HG03108 (cell line): ENCODE data around the gene MTG1.
"Not testable (repeated sequence)": the region's sequence is repeated elsewhere in the genome, so short reads cannot be mapped to it uniquely, and the experiment has no call there.

Experiments
- ATAC-seq: cut with Tn5 transposase; IDR thresholded peaks from one replicate; pipeline ENCODE4 v1.9.1; 2021; ENCODE audit warnings: moderate library complexity; ENCODE audit not compliant: unreplicated experiment

MTG1 gene

DNA sequence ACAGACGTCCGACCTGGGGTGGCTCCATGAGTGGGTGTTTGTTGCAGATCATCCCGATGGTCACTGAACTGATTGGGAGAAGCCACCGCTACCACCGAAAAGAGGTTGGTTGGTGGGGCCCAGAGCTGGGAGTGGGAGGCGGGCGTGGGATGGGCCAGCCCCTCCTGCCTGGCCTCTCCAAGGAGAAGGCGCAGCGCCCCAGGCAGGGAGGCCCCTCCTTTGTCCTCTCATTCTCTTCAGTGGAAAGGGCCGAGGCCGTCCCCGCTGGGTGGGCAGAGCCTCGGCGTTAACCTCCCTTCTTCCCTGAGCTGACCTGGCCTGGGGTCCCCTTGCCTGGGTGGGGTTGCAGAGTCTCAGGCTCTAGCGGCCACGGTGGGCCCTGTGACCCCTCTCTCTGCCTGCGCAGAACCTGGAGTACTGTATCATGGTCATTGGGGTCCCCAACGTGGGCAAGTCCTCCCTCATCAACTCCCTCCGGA is 5.2 kb downstream of the MTG1 start:
- ATAC-seq: no peak

DNA sequence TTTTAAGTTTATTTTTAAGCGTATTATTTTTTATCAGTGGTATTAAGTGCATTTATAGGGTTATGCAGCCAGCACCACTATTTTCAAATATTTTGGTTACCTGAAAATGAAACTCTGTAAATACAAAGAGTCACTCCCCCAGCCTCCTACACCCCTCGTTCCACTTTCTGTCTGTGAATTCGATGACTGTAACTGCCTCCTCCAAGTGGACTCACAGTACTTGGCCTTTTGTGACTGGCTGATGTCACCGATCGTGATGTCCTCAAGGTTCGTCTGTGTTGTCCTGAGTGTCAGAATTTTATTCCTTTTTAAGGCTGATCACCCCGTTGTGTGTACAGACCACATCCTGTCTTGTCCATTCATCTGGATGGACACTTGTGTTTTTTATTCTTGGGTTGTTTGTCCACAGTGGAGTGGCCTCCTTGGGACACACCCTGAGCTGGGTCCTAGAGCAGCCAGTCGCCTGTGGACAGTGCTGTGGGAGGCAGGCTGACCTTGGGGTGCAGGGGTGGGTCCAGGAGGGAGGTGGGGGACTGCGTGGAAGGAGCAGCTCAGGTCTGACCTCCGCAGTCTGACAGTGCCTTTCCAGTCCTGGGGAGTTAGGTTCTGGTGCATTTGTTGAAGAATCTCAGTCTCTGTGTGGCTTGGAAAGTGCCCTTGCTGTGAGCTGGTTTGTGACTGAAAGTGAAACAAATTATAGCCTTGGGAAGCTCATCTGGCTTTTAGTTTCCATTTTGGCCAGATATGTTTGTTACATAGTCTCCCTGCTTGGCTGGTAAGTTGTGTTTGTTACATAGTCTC is 6.9 kb downstream of the MTG1 start:
- peak; percentile 75 for ATAC-seq

DNA sequence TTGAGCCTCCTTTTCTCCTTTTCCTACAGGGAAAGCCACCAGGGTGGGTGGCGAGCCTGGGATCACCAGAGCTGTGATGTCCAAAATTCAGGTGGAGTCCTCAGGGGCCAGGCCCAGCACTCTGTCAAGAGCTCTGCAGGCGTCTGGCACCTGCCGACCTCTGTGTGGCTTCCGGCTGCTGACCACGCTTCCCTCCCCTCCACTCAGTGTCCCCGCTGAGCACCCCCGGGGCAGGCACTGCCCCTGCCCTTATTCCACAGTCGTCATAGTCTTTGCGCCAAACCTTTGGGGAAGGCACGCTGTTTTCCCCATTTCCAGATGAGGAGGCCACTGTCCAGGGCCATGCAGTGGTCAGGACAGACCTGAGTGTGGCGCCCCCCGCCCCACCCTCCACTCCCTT is 7.5 kb downstream of the MTG1 start:
- ATAC-seq: no peak

DNA sequence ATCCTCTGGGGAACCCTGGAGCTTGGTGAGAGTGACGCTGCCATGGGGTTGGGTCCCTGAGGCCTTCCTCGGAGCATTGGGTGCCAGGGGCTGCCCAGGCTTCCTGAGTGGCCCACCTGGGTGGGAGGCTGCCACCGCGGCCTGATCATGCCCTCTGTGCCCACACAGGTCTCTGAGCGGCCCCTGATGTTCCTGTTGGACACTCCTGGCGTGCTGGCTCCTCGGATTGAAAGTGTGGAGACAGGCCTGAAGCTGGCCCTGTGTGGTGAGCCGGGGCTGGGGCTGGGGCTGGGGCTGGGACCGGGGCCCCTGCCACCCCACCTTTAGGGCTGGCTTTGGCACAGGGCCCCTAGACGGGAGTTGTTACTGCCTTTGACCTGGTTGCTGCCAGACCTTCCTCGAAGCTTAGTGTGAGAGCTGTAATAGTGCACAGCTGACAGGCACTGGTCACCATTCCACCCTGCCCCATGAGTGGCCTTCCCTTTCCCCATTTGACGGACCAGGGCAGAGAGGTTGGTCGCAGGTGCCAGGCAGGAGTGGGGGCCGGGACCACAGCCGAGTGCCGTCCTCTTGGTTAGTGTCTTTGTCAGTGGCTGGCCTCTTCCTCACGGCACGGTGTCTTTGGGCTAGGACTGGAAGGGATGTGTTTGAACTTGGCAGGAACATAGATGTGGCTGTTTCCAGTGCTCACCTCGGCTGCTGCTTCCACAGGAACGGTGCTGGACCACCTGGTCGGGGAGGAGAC is 8.2 kb downstream of the MTG1 start:
- no peak for ATAC-seq

DNA sequence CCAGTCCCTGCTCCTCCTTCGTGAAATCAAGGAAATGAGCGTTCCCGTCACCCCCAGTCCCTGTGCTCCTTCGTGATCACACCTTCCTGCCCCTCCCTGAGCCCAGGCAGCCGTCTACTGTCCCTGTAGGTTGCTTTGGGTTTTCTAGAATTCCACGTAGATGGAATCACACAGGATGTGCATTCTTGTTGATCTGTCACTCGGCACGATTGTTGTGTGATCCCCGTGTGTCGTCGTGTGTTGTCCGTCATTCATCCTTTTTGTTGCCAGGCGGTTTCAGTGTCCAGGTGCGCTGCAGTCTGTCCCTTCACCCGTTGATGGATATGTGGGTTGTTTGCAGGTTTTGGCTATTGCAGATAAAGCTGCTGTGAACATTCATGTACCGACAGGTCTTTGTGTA is 9.4 kb downstream of the MTG1 start:
- ATAC-seq: no peak

DNA sequence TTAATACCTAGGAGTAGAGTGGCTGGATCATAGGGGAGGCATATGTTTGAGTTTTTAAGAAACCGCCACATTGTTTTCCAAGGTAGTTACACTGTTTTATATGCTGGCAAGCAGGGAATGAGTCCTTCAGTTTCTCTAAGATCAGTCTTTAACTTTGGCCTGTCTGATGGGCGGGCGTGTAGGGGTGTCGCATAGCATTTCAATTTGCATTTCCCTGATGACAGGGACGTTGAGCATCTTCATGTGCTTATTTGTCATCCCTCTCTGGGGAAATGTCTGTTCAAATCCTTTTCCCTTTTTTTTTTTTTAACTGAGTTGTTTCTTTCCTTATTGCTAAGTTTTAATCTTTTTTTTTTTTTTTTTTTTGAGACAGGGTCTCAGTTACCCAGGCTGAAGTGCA is 9.8 kb downstream of the MTG1 start:
- no peak for ATAC-seq

DNA sequence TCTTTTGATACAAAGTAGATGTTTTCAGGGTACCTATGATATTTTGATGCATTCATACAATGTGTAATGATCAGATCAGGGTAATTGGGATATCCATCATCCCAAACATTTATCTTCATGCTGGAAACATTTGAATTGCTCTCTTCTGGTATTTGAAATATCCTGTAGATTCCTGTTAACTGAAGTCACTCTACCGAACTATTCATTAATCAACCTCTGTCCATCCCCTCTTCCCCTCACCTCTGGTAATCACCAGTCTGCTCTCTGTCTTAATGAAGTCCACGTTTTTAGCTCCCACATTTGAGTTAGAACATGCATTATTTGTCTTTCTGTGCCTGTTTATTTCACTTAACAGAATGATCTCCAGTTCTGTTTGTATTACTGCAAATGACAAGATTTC is 11.3 kb downstream of the MTG1 start:
- ATAC-seq: no peak

DNA sequence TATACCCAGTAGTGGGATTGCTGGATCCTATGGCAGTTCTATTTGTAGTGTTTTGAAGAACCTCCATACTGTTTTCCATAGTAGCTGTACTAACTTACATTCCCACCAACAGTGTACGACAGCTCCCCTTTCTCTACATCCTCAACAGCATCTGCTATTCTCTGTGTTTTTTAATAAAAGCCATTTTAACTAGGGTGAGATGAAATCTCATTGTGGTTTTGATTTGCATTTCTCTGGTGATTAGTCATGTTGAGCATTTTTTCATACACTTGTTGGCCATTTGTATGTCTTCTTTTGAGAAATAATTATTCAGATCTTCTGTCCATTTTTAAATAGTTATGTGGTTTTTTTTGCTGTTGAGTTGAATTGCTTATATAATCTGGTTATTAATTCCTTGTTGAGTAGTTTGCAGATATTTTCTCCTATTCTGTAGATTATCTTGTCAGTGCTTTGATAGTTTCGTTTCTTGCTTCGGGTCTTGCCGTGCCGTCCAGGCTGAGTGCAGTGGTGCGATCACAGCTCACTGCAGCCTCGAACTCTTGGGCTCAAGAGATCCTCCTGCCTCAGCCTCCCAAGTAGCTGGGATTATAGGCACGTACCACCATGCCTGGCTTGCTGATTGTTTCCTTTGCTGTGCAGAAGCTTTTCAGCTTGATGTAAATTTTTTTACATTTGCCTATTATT is 12.0 kb downstream of the MTG1 start:
- no peak for ATAC-seq

DNA sequence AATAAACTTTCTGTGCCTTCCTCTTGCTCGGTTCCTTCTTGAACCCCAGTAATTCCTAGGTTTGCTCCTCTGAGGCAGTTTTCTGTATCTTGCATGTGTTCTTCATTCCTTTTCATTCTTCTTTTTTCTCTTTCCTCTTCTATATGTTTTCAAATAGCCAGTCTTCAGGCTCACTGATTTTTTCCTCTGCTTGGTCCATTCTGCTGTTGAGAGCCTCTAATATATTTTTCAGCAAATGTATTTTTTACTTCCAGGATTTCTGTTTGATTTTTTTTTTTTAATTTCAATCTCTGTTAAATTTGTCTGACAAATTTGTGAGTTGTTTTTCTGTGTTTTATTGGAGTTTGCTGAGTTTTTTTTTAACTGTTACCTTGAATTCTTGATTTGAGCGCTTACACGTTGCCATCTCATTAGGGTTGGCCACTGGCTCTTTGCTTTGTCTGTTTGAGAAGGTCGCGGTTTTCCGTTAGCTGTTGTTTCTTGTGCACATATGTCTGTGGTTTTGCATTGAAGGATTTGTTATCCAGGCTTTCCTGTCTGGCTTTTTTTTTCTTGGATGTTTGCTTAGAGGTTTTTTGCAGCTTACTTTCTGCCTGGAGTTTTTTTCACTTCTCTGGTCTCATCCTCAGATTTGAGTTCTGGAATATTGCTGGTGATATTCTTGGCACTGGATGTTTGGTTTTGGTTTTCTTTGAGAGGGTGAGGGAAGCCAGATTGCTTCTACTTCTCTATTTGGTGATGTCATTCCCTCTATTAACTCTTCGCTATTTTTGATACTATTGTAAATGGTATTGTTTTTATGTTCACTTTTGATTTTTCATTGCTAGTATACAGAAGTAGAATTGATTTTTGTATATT is 17.8 kb downstream of the MTG1 start:
- no peak for ATAC-seq

DNA sequence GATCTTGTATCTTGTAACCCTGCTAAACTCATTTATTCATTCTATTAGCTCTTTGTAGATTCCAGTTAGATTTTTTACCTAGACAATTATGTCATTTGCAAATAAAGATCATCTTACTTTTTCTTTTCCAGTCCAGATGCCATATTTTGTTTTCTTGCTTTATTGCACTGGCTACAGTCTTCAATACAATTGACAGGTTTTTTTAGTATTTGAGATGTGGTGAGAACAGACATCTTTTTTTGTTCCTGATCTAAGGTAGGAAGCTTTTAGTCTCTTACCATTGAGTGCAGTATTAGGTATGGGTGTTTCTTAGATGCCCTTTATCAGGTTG is 18.4 kb downstream of the MTG1 start:
- no peak for ATAC-seq

DNA sequence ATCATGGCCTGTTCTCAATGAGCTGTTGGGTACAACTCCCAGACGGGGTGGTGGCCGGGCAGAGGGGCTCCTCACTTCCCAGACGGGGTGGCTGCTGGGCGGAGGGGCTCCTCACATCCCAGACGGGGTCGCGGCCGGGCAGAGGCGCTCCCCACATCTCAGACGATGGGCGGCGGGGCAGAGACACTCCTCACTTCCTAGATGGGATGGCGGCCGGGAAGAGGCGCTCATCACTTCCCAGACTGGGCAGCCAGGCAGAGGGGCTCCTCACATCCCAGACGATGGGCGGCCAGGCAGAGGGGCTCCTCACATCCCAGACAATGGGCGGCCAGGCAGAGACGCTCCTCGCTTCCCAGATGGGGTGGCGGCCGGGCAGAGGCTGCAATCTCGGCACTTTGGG is 20.4 kb downstream of the MTG1 start:
- not testable (repeated sequence) for ATAC-seq

DNA sequence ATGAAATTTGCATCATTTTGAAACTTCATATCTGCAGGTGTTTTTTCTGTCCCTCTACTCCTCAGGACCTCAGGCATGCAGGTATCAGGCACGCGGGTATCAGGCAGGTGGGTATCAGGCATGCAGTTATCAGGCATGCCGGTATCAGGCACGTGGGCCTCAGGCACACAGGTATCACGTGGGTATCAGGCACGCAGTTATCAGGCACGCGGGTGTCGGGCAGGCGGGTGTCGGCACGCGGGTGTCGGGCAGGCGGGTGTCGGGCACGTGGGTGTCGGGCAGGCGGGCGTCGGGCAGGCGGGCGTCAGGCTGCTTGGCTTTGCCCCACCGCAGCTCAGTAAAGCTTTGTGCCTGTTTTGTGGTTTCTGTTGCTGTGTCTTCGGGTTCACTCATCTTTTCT is 21.8 kb downstream of the MTG1 start:
- ATAC-seq: no peak

DNA sequence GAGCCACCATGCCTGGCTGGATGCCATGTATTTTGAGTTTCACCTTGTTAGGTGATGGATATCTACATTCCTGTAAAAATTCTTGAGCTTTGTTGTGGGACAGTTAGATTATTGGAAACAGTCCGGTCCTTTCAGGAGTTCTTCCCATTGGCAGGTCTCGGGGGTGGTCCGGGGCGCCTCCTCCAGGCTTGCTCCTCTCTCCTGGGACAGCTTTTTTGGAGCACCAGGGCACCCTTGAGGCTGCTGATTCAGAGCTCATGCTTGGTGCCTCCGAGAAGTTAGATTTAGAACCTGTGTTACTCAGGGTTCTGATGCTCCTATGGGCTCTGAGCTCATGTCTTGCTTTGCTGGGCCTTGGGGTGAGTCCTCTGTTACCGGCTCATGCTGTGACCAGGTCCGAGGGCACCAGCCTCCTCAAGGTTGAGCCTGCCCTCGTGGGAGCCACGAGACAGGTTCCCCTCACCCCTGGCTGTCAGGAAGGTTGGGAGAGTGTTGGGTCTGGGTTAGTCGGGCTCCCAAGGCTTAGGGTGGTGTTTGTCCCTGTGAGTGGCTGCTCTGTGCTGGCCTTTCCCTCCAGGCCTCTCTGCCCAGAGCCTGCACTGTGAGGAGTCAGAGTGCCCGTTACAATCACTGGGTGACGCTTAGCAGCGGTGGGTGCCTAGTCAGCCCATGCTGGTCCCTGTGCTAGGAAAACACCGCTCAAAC is 24.5 kb downstream of the MTG1 start:
- no peak for ATAC-seq

DNA sequence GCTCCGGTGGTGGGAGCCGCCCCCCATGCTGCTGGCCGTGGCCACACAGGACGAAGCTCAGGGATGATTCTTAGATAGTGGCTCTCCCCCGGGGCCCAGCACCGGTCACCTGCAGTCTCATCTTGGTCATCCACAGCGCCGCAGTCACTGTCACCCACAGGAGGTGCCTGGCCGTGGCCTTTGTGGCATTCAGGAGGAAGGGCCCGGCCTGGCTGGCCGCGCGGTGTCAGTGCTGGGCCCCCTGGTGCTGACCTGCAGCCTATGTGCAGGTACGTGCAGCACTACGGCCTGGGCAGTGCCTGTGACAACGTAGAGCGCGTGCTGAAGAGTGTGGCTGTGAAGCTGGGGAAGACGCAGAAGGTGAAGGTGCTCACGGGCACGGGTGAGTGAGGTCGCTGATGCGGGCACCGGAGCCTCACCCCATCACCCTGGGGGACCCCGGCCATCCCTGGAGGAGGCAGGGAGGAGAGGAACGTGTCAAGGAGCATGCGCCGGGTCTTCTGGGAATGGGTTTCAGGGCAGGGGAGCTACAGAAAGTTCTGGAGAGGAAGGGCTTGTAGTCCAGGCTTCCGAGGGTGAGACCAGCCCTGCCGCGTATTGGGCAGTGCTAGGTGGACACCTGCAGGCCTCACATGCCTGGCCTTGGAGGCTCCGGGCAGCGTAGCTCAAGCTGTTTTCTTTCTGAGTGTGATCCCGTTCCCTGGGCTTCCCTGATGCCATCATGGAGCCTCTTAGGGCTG is 25.4 kb downstream of the MTG1 start:
- ATAC-seq: no peak

DNA sequence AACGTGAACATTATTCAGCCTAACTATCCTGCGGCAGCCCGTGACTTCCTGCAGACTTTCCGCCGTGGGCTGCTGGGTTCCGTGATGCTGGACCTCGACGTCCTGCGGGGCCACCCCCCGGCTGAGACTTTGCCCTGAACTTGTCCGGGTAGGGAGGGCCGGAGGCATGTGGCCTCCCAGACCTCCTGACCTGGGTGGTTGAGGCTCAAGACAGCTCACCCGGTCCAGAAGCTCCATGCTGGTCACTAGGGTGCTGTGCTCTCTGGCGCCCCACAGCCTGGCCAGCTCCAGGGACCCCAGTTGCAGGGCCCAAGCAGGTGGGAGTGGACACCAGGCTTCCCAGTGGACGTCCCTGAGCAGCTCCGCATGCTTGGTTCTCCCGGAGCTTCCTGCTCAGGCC is 26.1 kb downstream of the MTG1 start:
- ATAC-seq: no peak

DNA sequence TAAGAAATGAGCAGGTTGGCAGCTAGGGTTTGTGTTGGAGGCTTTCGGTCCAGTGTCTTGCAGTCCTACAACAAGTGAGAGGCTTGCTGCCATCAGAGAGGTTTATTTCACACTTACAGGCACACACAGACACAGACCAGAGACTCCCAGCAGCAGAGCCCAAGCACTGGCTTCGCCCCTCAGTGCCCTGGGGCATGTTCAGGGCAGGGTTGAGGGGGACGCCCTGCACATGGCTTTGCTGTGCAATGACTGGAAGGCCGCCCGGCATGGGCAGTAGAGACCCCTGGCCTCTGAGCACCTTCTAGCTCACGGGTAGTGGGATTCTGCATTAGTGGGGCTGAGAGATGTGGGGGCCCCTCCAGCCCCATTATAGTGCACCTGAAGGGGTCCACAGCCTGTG is 26.6 kb downstream of the MTG1 start:
- ATAC-seq: no peak

DNA sequence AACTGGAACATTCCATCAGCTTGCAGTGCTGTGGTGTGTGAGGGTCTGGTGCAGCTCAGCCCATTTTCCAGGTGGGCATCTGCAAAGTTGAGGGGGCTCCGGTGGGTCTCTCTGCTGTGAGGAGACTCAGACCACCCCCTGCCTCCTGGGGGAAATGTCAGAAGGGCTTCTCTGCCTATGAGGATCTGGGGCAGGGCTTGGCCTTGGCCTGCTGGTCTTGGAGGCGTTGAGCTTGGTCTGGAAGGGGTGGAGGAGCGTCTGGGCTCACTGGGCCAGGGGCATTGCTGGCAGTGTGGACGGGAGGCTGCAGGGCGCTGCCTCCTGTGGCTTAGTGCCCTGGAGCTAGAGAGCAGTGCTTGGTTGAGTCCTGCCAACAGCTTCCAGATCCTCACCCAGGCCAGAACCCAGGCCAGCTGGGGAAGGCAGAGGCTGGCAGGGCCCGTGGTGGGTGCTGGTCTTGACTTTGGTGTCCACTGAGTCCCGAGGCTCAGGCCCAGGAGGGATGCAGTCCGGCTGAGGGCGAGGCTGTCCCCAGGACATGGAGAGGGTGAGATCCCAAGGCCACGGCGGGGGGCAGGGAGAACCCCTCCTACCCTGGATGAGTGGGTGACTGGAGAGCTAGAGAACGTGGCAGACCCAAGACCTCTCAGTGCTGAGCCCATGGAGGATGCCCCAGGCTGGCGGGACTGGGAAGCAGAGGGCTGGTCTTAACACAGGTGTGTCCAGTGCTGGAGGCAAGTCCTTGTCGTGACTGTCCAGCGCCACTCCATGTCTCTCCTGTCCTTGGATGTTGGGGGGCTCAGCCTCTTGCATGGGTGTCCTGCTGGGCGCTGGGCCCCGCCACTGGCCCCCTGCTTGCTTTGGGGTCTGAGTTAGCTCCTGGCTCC is 27.6 kb downstream of the MTG1 start:
- no peak for ATAC-seq

DNA sequence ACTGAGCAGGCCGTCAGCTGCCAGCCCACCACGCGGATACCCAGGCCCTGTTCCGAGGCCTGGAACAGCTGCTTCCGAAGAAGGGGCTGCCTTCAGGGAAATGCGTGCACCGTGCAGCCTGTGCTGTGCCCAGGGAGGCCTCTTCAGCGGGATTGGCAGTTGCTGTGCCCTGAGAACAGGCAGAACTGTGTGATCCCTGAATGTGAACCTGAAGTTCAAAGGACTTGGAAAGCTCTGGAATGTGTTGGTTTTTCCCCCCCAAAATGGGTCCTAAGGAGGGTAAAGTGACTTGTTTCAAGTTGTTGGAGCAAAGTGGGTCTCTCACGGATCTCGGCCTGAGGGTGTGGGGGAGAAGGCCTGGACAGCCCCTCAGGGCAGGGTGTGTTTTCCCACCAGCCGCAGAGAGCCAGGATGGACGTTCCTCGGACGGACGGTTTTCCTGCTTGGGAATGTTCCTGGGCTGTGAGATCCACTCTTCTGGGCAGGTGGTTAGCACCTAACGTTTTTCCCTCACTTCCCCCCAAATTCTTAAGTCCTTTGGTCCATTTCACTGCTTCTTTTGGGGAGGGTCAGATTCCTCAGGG is 28.4 kb downstream of the MTG1 start:
- ATAC-seq: no peak
